GF-D8 (cell line): ENCODE data around the gene THOC6.
A peak's percentile ranks its signal among the peaks of the same experiment; 100 is the strongest.
"Not testable (repeated sequence)": the region's sequence is repeated elsewhere in the genome, so short reads cannot be mapped to it uniquely, and the experiment has no call there.

Experiments
- DNase-seq: peaks from one replicate; lab custom pipeline; 2025; lab: John Stamatoyannopoulos, UW

The THOC6 gene

GRCh38 chr16:3054965-3055733, 31.3 kb downstream of the THOC6 start:
- peak; percentile 91 for DNase-seq

GRCh38 chr16:3055734-3056115, 31.9 kb downstream of the THOC6 start:
- not testable (repeated sequence) for DNase-seq

- DNase-seq, result no peak
Measured at GRCh38 chr16:3056336-3057180, 32.7 kb downstream of the THOC6 start.

GRCh38 chr16:3057181-3058138, 33.6 kb downstream of the THOC6 start:
- no peak for DNase-seq

- no peak for DNase-seq
Measured at GRCh38 chr16:3058139-3059030, 34.5 kb downstream of the THOC6 start.

- peak; percentile 48 for DNase-seq
Measured at GRCh38 chr16:3059041-3059722, 35.3 kb downstream of the THOC6 start.

- no peak for DNase-seq
Measured at GRCh38 chr16:3059723-3060242, 35.9 kb downstream of the THOC6 start.

GRCh38 chr16:3060339-3061127, 36.7 kb downstream of the THOC6 start:
- no peak for DNase-seq

- no peak for DNase-seq
Measured at GRCh38 chr16:3062553-3062952, 38.7 kb downstream of the THOC6 start.

- DNase-seq, result no peak
Measured at GRCh38 chr16:3063625-3064386, 40.0 kb downstream of the THOC6 start.

GRCh38 chr16:3065069-3065741, 41.4 kb downstream of the THOC6 start, which contains the start of gene IL32:
TSS of gene IL32 (plus strand) at chr16:3065640. CDS start at chr16:3065812, 172 bp downstream.
- no peak for DNase-seq

- no peak for DNase-seq
Measured at GRCh38 chr16:3065742-3066439, 42.1 kb downstream of the THOC6 start.

- no peak for DNase-seq
Measured at GRCh38 chr16:3066440-3066748, 42.6 kb downstream of the THOC6 start.

GRCh38 chr16:3068487-3068886, 44.7 kb downstream of the THOC6 start:
- no peak for DNase-seq

- DNase-seq, result not testable (repeated sequence)
Measured at GRCh38 chr16:3069146-3069545, 45.3 kb downstream of the THOC6 start.

- no peak for DNase-seq
Measured at GRCh38 chr16:3070608-3071111, 46.8 kb downstream of the THOC6 start.

GRCh38 chr16:3071655-3072054, 47.8 kb downstream of the THOC6 start:
- DNase-seq, result no peak
